K562 (cell line): ENCODE data around the gene ALG14.

Source experiments
- CEBPB ChIP-seq: fragments of 450-650 bp; IDR thresholded peaks from 2 replicates; pipeline ENCODE4 v1.6.1; 2016; ENCODE audit warnings: missing genetic modification characterization, missing compliant biosample characterization
- SP1 ChIP-seq: sonication (generic); formaldehyde crosslinking; IDR thresholded peaks from 2 replicates; pipeline ENCODE4 v1.8.1; 2022; ENCODE audit warnings: mild to moderate bottlenecking, missing genetic modification reagents
- SREBF2 ChIP-seq: sonication (generic); formaldehyde crosslinking; IDR thresholded peaks from 2 replicates; pipeline ENCODE4 v1.4.0; 2020; ENCODE audit warnings: mild to moderate bottlenecking, missing genetic modification reagents
- ZNF232 ChIP-seq: sonication (generic); formaldehyde crosslinking; IDR thresholded peaks from 2 replicates; pipeline ENCODE4 v1.8.0; 2022; ENCODE audit warnings: mild to moderate bottlenecking, missing genetic modification reagents
- ZNF274 ChIP-seq: IDR thresholded peaks from 2 replicates; pipeline ENCODE4 v1.6.1; 2011; ENCODE audit warnings: low read depth, mild to moderate bottlenecking, low read length, moderate library complexity, borderline replicate concordance
- TF ChIP-seq, protein P1 (sequence below), 3 experiments: IDR thresholded peaks in 2 of 3; conservative IDR thresholded peaks in 1 of 3; 2 replicates each; pipeline ENCODE4 v1.5.1; 2011 to 2012; ENCODE audit warnings: low read length in 3 of 3, mild to moderate bottlenecking in 3 of 3, control low read depth in 2 of 3, improper control_type of control experiment in 1 of 3, inconsistent platforms in 1 of 3, low read depth in 1 of 3, mixed read lengths in 1 of 3, moderate library complexity in 1 of 3; ENCODE audit not compliant: insufficient read depth in 2 of 3

DNA sequence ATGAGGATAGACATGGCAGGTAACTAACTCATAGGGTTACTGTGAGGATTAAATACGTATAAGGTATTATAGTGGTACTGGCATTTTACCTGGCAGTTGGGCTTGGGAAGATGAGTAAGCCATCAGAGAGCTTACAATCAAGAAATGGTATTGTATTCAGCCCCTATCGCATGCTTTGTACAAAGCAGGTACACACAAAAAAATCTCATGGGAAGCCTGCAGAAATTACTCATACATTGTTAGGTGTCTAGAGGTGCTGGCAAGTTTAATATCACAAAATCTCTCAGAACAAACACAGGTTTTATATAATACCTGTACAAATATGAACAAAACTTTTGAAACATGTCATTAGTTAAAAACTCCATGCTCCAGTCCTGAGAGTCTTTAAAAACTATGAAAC is 74.0 kb downstream of the ALG14 start:
- TF ChIP-seq SREBF2 (CRISPR knock-in tag) (no peak), ZNF232 (CRISPR knock-in tag) (no peak), CEBPB (tag) (no peak), ZNF274 (no peak), SP1 (CRISPR knock-in tag) (no peak)
- TF ChIP-seq, protein P1, sequence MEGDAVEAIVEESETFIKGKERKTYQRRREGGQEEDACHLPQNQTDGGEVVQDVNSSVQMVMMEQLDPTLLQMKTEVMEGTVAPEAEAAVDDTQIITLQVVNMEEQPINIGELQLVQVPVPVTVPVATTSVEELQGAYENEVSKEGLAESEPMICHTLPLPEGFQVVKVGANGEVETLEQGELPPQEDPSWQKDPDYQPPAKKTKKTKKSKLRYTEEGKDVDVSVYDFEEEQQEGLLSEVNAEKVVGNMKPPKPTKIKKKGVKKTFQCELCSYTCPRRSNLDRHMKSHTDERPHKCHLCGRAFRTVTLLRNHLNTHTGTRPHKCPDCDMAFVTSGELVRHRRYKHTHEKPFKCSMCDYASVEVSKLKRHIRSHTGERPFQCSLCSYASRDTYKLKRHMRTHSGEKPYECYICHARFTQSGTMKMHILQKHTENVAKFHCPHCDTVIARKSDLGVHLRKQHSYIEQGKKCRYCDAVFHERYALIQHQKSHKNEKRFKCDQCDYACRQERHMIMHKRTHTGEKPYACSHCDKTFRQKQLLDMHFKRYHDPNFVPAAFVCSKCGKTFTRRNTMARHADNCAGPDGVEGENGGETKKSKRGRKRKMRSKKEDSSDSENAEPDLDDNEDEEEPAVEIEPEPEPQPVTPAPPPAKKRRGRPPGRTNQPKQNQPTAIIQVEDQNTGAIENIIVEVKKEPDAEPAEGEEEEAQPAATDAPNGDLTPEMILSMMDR (IDR thresholded peaks at IDR 0.05 in 2 of 3, conservative IDR thresholded peaks at IDR 0.05 in 1 of 3; ENCODE audit: insufficient read depth in 2 of 3, low read depth in 1 of 3, low read length in 3 of 3) = no peak
